ENCODE measurements around the gene KNOP1.
"Not testable (repeated sequence)": the region's sequence is repeated elsewhere in the genome, so short reads cannot be mapped to it uniquely, and the experiment has no call there.

Gene KNOP1

GRCh38 chr16:19737306-19738038, 19.4 kb upstream of the KNOP1 start:
- no peak for DNase-seq

- no peak for DNase-seq
Measured at GRCh38 chr16:19735074-19735867, 17.2 kb upstream of the KNOP1 start.

GRCh38 chr16:19733551-19733950, 15.5 kb upstream of the KNOP1 start:
- DNase-seq, result no peak

GRCh38 chr16:19728636-19728965, 10.6 kb upstream of the KNOP1 start:
- DNase-seq, result no peak

- no peak for DNase-seq
Measured at GRCh38 chr16:19722981-19723380, 5.0 kb upstream of the KNOP1 start.

GRCh38 chr16:19722269-19722952, 4.4 kb upstream of the KNOP1 start:
- no peak for DNase-seq

GRCh38 chr16:19718624-19718965, 568 bp upstream of the KNOP1 start:
- no peak for DNase-seq

GRCh38 chr16:19717314-19717713, 713 bp downstream of the KNOP1 start:
- DNase-seq, result no peak

GRCh38 chr16:19716728-19717127, 1.3 kb downstream of the KNOP1 start:
- not testable (repeated sequence) for DNase-seq

- DNase-seq, result no peak
Measured at GRCh38 chr16:19716183-19716582, 1.8 kb downstream of the KNOP1 start.

GRCh38 chr16:19715566-19715965, 2.5 kb downstream of the KNOP1 start:
- no peak for DNase-seq

GRCh38 chr16:19713697-19714096, 4.3 kb downstream of the KNOP1 start:
- DNase-seq, result no peak

GRCh38 chr16:19712418-19713058, 5.5 kb downstream of the KNOP1 start:
- DNase-seq, result no peak

GRCh38 chr16:19711643-19712042, 6.4 kb downstream of the KNOP1 start:
- no peak for DNase-seq

GRCh38 chr16:19710991-19711545, 7.0 kb downstream of the KNOP1 start:
- no peak for DNase-seq

- no peak for DNase-seq
Measured at GRCh38 chr16:19710191-19710908, 7.7 kb downstream of the KNOP1 start.

- no peak for DNase-seq
Measured at GRCh38 chr16:19709381-19710136, 8.5 kb downstream of the KNOP1 start.

- no peak for DNase-seq
Measured at GRCh38 chr16:19708296-19709205, 9.5 kb downstream of the KNOP1 start.

- DNase-seq, result no peak
Measured at GRCh38 chr16:19707569-19708295, 10.3 kb downstream of the KNOP1 start.

GRCh38 chr16:19706846-19707245, 11.2 kb downstream of the KNOP1 start:
- no peak for DNase-seq
